ENCODE measurements around the gene NBPF11.
"Not testable (repeated sequence)": the region's sequence is repeated elsewhere in the genome, so short reads cannot be mapped to it uniquely, and the experiment has no call there.

- not testable (repeated sequence) for TF ChIP-seq CTCF (IDR thresholded peaks at IDR 0.05; ENCODE audit: control extremely low read depth in 1 of 3, insufficient read depth in 1 of 3, low read depth in 1 of 3, low read length in 3 of 3); POU5F1 (IDR thresholded peaks at IDR 0.05; ENCODE audit: low read depth, low read length); CEBPB (IDR thresholded peaks at IDR 0.05; ENCODE audit: low read depth, low read length)
Observed at GRCh38 chr1:148078090-148078489, 74.0 kb downstream of the NBPF11 start.

Measured in H1 (cell line).